Right cardiac atrium (tissue), 5 donors: Measurements from ENCODE around the gene PGLYRP3. TPM values are rescaled to one million over a fixed set of nuclear protein-coding genes. Genes with fewer than 3 reads are reported as not detected.
"Not testable (repeated sequence)": the region's sequence is repeated elsewhere in the genome, so short reads cannot be mapped to it uniquely, and the experiment has no call there.

Experiments
- ATAC-seq, 2 donors: fragments of 200-7000 bp; cut with Tn5 transposase; one replicate each; pipeline versions ENCODE4 v1.8.0 to v1.9.1; 2020; ENCODE audit warnings: moderate library complexity in 2 of 2, mild to moderate bottlenecking in 1 of 2
- DNase-seq, 3 donors: peaks; one replicate each; pipeline ENCODE4 v3.0.0-alpha.2; 2020
- H3K27ac ChIP-seq: one replicate; pipeline ENCODE4 v1.5.1; 2013; ENCODE audit warnings: mild to moderate bottlenecking, low read length, control low read depth, moderate library complexity
- H3K27me3 ChIP-seq: one replicate; pipeline ENCODE4 v1.6.1; 2013; ENCODE audit not compliant: control insufficient read depth, insufficient read depth
- H3K4me1 ChIP-seq: one replicate; pipeline ENCODE4 v1.6.1; 2013; ENCODE audit warnings: low read length; ENCODE audit not compliant: control insufficient read depth, insufficient read depth
- H3K4me3 ChIP-seq: one replicate; pipeline ENCODE4 v1.5.1; 2013; ENCODE audit warnings: low read length, control low read depth
- H3K9me3 ChIP-seq: one replicate; pipeline ENCODE4 v1.6.1; 2013; ENCODE audit warnings: low read length; ENCODE audit not compliant: control insufficient read depth
- WGBS: extraction: QIAGEN DNeasy Blood & Tissue Kit; methylation state at CpG from one replicate; pipeline ENCODE4 v1.1.7; 2013; 5-methylcytosine and 5-hydroxymethylcytosine counted together
- intact Hi-C, 4 donors: fragments of 100-400 bp; cut with DNase I; formaldehyde crosslinking; loops; one replicate each; pipeline versions ENCODE4 v1.11.0 to v1.14.0; 2022 to 2023
- polyA plus RNA-seq: library from polyadenylated mRNA; stranded (reverse); fragments of 200-250 nt; gene quantifications from one replicate; pipeline ENCODE4 v1.2.3, GENCODE V29; 2013
- total RNA-seq, 4 donors: library from RNA; stranded (reverse); fragmentation: NEBNext Ultra II Directional; extraction: Animal tissue kit (Norgen Biotek cat#: 25700); gene quantifications; one replicate each; pipeline ENCODE4 v1.2.1, GENCODE V29; 2021
- donor health status: healthy with polysubstance abuse.
- donor health status: DM: no; HTN: yes; CAD: no.
- donor health status: DM: no; HTN: no; CAD: no.
- donor health status: DM: no; HTN: yes; CAD: no; lungs with severe emphysema.
- donor health status: DM: yes; HTN: yes; CAD: no.

The PGLYRP3 gene
- total and polyA plus RNA-seq, 5 donors = not detected

DNA sequence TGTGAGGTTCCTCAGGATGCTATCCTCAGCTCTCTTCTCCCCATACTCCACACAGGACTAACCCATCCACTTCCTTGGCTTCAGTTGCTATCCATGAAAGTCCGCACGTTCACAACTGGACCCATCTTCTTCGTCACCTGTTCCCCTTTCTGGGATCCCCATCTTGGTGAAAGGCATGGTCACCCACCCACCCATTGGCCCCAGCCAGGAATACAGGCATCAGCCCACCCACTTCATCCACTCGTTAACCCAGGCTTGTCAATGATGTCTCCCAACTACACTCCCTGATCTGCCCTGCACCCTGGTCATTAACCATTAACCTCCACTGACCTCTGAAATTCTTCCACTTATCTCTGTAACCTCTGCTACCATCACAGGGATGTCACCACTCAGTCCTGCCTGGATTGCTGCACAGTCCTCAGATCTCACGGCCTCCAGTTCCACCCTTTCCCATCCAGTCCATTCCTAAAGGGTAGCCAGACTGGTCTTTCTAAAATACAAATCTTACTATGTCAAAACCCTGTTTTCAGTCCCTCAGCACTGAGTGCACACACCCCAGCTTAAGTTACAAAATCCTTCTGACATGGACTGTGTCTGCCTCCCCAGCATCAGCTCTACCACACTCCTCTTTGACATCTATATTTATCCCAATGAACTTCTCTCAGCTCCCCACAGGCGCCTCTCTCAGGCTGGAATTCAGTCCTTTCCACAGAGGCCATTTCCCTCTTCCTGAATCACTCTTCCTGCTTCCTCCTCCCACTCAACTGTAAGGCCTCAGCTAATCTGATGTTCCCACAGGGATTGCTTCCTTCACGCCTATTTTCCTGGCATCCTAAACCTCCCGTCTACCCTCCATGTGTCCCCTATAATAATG, 25.5 kb upstream of the PGLYRP3 start:
- H3K27ac ChIP-seq = no peak overlapping the region
- DNase-seq (no peak), ATAC-seq (no peak)
- H3K27me3 ChIP-seq = no peaks in the 10 kb centered on the region
- WGBS = 49% methylated on average over 8 of the region's 8 CpGs
- no peak overlapping the region for H3K4me3 ChIP-seq
- H3K9me3 ChIP-seq = no peaks in the 10 kb centered on the region
- intact Hi-C loops = no loop called here
- H3K4me1 ChIP-seq = no peaks in the 10 kb centered on the region

DNA sequence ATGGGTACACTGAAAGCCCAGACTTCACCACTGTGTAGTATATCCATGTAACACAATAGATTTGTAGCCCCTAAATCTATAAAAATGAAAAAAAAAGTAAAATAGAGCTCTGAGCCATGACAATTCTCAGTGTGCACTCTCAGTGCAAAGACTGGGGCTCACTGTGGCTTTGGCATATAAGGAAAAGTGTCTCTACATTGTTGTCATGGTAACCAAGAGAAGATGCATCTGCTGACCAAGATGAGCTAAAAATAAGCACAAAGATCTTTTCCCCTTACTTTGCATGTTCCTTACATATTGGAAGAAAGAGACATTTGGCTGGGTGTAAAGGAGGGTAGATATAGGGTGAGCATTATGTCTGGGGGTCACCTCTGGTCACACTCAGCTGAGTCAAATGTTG, 23.9 kb upstream of the PGLYRP3 start:
- Histone ChIP-seq H3K27ac (no peak overlapping the region), H3K9me3 (no peaks in the 10 kb centered on the region), H3K4me1 (no peaks in the 10 kb centered on the region), H3K4me3 (no peak overlapping the region), H3K27me3 (no peaks in the 10 kb centered on the region)
- intact Hi-C loops = no loop called here
- no peak for DNase-seq
- no peak for ATAC-seq

DNA sequence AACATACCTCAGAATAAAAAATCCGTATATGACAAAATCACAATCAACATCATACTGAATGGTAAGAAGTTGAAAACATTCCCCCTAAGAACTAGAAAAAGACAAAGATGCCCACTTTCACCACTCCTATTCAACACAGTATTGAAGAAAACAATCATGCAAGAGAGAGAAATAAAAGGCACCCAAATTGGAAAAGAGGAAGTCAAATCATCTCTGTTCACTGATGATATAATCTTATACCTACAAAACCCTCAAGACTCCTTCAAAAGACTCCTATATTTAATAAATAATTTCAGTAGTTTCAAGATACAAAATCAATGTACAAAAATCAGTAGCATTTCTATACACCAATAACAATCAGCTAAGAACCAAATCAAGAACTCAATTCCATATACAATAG, 21.1 kb upstream of the PGLYRP3 start:
- 87% methylated on average over 1 of the region's 1 CpG for WGBS
- Histone ChIP-seq H3K4me3 (no peak overlapping the region), H3K4me1 (no peaks in the 10 kb centered on the region), H3K27me3 (no peaks in the 10 kb centered on the region), H3K27ac (no peak overlapping the region), H3K9me3 (no peaks in the 10 kb centered on the region)
- intact Hi-C loops = no loop called here
- no peak for ATAC-seq
- no peak for DNase-seq

DNA sequence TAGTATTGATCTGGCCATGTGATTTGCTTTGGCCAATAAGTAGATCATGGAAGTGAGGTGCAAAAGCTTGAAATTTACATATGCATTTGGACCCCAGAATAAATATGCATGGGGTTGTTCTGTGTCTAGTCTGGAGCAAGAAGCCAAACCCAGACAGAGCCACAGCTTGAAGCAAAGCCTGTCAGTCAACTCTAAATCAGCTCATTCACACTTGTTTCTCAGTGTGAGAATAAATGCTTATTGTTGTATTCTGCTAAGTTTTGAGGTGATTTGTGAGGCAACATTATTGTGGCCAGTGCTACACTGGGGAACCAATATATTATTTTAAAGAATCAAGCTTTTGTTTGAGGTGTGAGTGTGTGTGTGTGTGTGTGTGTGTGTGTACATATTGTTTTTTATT, 12.2 kb upstream of the PGLYRP3 start:
- H3K27ac ChIP-seq = no peak overlapping the region
- H3K9me3 ChIP-seq = no peaks in the 10 kb centered on the region
- intact Hi-C loops = no loop called here
- H3K4me3 ChIP-seq = no peak overlapping the region
- ATAC-seq = no peak
- DNase-seq = no peak
- no peaks in the 10 kb centered on the region for H3K27me3 ChIP-seq
- no peaks in the 10 kb centered on the region for H3K4me1 ChIP-seq

DNA sequence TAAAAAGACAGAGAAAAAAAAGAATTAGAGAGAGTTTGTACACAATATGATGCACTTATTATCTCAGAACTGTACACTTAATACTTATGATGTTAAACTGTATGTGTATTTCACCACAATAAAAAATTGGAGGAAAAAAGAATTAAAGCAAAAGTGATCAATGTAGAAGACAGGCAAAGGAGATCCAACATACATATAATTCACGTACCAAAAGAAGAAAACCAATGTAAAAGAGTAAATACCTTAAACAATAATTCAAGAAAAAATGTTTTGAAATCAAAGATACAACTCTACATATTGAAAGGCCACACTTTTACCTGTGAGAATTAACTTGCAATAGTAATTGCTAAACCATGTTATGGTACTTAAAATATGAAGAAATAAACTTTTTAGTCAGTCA, 9.8 kb upstream of the PGLYRP3 start:
- Histone ChIP-seq H3K4me3 (no peak overlapping the region), H3K9me3 (no peaks in the 10 kb centered on the region), H3K27me3 (no peaks in the 10 kb centered on the region), H3K27ac (no peak overlapping the region), H3K4me1 (no peaks in the 10 kb centered on the region)
- intact Hi-C loops = no loop called here
- ATAC-seq (no peak), DNase-seq (no peak)
- 0% methylated on average over 1 of the region's 1 CpG for WGBS

DNA sequence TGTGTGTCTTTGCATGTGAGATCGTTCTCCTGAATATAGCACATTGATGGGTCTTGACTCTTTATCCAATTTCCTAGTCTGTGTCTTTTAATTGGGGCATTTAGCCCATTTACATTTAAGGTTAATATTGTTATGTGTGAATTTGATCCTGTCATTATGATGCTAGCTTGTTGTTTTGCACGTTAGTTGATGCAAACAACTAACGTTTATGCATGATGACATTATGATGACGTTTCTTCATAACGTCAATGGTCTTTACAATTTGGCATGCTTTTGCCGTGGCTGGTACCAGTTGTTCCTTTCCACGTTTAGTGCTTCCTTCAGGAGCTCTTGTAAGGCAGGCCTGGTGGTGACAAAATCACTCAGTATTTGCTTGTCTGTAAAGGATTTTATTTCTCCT, 5.4 kb upstream of the PGLYRP3 start:
- H3K9me3 ChIP-seq, H3K27ac ChIP-seq, H3K4me3 ChIP-seq, ATAC-seq, DNase-seq, intact Hi-C loops, H3K4me1 ChIP-seq, H3K27me3 ChIP-seq: not testable (repeated sequence)
- WGBS = 88% methylated on average over 7 of the region's 7 CpGs

DNA sequence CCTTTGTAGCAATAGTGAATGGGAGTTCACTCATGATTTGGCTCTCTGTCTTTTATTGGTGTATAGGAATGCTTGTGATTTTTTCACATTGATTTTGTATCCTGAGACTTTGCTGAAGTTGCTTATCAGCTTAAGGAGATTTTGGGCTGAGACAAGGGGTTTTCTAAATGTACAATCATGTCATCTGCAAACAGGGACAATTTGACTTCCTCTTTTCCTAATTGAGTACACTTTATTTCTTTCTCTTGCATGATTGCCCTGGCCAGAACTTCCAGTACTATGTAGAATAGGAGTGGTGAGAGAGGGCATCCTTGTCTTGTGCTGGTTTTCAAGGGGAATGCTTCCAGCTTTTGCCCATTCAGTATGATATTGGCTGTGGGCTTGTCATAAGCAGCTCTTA, 3.3 kb upstream of the PGLYRP3 start:
- H3K27ac ChIP-seq, ATAC-seq, H3K4me3 ChIP-seq, DNase-seq, H3K9me3 ChIP-seq, H3K27me3 ChIP-seq, H3K4me1 ChIP-seq, intact Hi-C loops: not testable (repeated sequence)

DNA sequence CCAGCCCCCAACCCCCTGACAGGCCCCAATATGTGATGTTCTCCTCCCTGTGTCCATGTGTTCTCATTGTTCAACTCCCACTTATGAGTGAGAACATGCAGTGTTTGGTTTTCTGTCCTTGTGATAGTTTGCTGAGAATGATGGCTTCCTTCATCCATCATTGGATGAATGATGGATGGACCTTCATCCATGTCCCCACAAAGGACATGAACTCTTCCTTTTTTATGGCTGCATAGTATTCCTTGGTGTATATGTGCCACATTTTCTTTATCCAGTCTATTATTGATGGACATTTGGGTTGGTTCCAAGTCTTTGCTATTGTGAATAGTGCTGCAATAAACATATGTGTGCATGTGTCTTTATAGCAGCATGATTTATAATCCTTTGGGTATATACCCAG, 1.6 kb upstream of the PGLYRP3 start:
- H3K4me3 ChIP-seq, H3K9me3 ChIP-seq, H3K27ac ChIP-seq, H3K27me3 ChIP-seq, ATAC-seq, H3K4me1 ChIP-seq, intact Hi-C loops, DNase-seq: not testable (repeated sequence)

DNA sequence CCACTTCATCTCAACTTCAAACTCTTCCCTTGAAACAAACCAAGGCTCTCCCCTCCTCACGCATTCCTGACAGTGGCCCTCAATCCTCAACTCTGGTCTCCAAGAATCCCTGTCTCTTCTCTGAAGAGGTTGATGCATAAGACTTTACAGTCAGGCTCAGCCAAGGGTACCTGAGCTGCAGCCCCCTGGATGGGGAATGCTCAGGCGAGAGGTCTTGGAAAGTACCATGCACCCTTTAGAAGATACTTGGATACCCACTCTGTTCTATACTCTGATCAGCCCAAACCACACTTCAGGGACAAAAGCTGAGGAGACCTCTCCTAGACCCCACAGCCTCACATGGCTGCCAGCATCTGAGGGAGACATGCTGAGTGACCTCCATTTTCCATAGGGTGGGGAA, 536 bp upstream of the PGLYRP3 start:
- H3K9me3 ChIP-seq = no peaks in the 10 kb centered on the region
- intact Hi-C loops = no loop called here
- no peak for DNase-seq
- H3K27me3 ChIP-seq = no peaks in the 10 kb centered on the region
- no peak for ATAC-seq
- no peak overlapping the region for H3K27ac ChIP-seq
- WGBS = 86% methylated on average over 2 of the region's 2 CpGs
- H3K4me1 ChIP-seq = no peaks in the 10 kb centered on the region
- no peak overlapping the region for H3K4me3 ChIP-seq

DNA sequence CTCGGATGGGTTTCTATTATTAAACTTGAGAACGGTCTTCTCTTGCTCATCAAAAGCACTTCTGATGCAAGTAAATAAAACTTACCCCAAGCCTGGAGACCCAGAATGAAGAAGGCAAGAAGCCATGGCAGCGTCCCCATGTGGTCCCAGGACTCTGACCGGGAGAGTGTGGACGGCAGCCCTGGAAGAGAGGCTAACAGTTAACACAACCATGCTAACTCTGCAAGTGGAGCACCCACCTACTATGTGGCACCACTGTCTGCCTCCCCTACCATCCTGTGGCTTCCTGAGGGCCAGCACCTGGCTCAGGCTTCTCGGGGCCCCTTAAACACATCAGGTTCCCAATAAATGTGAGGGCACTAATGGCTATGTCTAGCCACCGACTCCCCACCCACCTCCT, 2.2 kb downstream of the PGLYRP3 start:
- H3K4me1 ChIP-seq = no peaks in the 10 kb centered on the region
- no peak overlapping the region for H3K4me3 ChIP-seq
- ATAC-seq (no peak), DNase-seq (no peak)
- no peak overlapping the region for H3K27ac ChIP-seq
- H3K9me3 ChIP-seq = no peaks in the 10 kb centered on the region
- intact Hi-C loops = no loop called here
- WGBS = 64% methylated on average over 7 of the region's 7 CpGs
- no peaks in the 10 kb centered on the region for H3K27me3 ChIP-seq

DNA sequence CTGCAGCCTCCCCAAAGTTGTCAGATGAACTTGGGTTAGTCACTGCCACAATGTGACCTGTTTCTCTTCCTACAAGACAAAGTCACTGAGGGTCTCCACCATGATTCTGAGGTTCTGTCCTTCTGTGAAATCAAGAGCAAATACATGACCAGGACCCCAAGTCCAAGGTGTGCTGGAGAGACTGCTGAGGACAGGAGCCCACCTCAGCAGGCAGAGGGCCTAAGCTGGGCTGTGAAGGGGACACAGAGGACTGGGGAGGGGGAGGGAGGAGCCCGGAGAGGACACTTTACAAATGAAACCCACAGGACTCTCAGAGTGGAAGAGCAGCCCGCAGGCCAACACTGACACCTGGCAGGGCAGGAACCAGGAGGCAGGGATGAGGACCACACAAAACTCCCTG, 3.3 kb downstream of the PGLYRP3 start:
- 81% methylated on average over 2 of the region's 2 CpGs for WGBS
- DNase-seq (no peak), ATAC-seq (no peak)
- Histone ChIP-seq H3K27ac (no peak overlapping the region), H3K9me3 (no peaks in the 10 kb centered on the region), H3K4me3 (no peak overlapping the region), H3K27me3 (no peaks in the 10 kb centered on the region), H3K4me1 (no peaks in the 10 kb centered on the region)
- intact Hi-C loops = no loop called here

DNA sequence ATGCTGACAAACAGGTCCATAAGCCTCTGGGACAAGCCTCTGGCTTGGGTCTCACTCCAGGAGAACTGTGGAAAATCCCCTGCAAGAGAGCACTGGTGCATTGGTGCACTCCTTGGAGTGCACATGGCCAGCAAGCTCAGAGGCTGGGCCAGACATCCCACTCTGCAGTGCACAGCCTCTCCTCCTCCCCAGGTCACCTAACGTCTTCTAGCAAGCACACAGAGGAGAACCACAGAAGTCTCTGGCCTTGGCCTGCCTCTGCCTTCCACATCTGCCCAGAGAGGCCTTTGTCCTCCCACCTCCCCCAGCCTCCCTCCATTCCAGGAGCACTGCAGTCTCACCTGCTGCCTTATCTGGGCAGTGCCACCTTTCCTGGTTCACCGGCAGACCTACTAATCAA, 4.2 kb downstream of the PGLYRP3 start:
- DNase-seq (no peak), ATAC-seq (no peak)
- H3K4me3 ChIP-seq = no peak overlapping the region
- no peaks in the 10 kb centered on the region for H3K9me3 ChIP-seq
- intact Hi-C loops = no loop called here
- no peak overlapping the region for H3K27ac ChIP-seq
- WGBS = 72% methylated on average over 2 of the region's 2 CpGs
- no peaks in the 10 kb centered on the region for H3K4me1 ChIP-seq
- H3K27me3 ChIP-seq = no peaks in the 10 kb centered on the region
